Mesenteric fat pad (tissue), 1 donor: ENCODE measurements around the gene SPAG8. TPM values are rescaled to one million over a fixed set of nuclear protein-coding genes. Genes with fewer than 3 reads are reported as not detected.

Source experiments
- DNase-seq: peaks from one replicate; pipeline ENCODE4 v3.0.0-alpha.2; 2020; ENCODE audit warnings: low spot score
- total RNA-seq: library from RNA; stranded (reverse); fragmentation: NEBNext Ultra II Directional; extraction: Animal tissue kit (Norgen Biotek cat#: 25700); gene quantifications from one replicate; pipeline ENCODE4 v1.2.1, GENCODE V29; 2021
- donor health status: DM: yes; HTN: yes; CAD: no.

Gene SPAG8
- total RNA-seq, 1 donor from 2014 or later, result 0.61 TPM

GRCh38 chr9:35778496-35778895 lies 33.6 kb downstream of the SPAG8 start:
- no peak for DNase-seq

DNA sequence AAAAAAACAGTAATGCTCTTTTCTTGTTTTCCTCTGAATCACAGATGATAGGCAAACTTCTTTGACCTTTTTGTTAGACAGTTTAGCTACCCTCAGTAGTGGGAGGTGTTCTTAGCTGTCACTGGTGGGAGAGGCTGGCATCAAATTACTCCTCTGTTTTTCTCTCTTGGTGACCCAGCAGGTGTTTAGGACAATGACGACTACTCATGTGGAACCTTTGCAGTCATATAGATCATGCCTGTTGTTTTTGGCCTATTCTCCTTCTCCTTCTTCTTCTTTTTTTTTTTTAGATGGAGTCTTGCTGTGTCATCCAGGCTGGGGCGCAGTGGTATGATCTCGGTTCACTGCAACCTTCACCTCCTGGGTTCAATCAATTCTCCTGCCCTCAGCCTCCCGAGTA lies 36.0 kb downstream of the SPAG8 start:
- no peak for DNase-seq

DNA sequence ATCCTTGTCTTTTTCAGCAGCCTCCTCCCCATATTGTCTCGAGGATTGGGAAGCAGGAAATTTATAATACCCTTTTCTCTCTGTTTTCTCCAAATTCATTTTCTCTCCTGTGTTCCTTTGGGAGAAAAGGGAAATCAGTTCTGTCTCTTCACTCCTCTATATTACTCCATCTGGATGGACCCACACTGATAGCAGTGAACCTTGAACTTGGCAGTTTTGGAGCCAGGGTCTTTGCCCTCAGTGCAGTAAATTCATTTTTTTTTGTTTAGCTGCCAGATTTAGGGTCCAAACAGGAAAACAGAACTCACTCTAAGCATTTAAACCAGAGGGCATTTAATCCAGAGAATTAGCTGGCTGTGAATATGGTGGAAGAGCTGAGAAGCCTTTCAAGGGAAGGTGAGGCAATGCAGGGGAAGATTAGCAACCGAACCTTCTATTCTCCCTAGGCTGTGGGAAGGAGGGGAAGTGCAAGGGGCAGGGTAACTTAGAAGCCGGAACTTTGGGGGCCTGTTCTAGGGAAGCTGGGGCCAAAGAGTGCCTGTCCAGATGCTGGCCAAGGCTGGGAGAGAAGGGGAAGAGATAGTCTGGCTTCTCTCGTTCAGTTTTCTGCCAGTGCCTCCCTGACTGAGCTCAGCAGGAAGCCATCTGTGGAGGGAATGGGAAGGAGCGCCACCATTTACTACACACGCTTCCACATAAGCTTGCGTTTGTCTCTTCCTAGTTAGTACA lies 37.0 kb downstream of the SPAG8 start:
- no peak for DNase-seq

- DNase-seq, result no peak
These were observed 40.1 kb downstream of the SPAG8 start for GRCh38 chr9:35771943-35772342.

DNA sequence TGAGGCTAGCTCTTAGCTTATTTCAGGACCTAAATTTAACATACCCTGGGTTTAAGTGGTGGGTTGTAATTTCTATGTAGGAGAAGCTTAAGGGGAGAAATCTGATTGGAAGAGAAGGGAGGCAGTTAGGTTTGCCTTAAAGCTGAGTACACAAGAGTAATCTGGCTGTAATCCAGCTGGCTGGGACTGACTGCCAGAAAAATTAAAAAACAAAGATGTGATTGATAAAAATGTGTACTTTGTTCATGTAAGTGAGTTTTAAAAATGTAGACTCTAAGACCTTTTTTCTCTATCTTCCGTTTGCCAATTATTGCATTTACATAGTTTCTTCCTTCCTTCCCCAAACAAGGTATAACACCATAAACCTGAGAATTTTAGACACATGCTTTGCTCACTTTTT lies 40.5 kb downstream of the SPAG8 start:
- DNase-seq, result no peak

GRCh38 chr9:35771075-35771433 lies 41.0 kb downstream of the SPAG8 start:
- DNase-seq, result no peak

DNA sequence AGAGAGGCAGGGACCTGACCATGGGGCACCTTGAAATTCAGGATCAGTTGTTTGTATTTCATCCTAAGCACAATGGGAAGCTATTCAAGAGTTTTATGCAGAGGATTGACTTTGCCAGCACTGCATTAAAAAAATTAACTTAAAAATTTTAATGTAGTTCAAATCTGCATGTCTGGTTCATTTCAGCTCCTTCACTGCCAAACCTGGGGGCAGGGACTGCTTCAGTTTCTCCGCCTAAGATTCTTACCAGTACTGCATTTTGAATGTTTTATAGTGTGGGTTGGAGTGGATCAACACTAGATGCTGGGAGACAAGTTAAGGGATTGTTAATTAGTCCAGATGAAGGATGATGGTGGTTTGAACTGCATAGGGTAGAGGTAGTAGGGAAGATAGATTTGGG lies 42.3 kb downstream of the SPAG8 start:
- DNase-seq, result no peak

- DNase-seq, result no peak
These were observed 44.6 kb downstream of the SPAG8 start for GRCh38 chr9:35767458-35767857.

DNA sequence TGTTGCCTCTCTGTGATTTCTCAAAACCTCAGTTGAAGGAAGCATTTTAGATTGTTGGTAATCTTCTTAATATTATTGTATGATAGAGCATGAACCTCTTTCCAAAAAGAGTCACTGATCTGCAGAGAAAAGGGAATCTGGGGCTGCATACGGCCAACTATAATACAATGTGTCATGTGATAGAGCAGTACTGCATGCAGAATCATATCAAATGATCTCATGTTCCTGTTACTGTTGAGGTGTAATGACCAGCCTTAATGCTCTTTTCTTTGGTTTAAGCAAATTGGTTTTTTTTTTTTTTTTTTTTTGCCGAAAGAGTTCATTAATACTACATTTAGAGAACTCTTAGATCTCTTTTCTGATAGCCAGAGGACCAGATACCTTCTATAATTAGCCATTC lies 45.1 kb downstream of the SPAG8 start:
- no peak for DNase-seq

DNA sequence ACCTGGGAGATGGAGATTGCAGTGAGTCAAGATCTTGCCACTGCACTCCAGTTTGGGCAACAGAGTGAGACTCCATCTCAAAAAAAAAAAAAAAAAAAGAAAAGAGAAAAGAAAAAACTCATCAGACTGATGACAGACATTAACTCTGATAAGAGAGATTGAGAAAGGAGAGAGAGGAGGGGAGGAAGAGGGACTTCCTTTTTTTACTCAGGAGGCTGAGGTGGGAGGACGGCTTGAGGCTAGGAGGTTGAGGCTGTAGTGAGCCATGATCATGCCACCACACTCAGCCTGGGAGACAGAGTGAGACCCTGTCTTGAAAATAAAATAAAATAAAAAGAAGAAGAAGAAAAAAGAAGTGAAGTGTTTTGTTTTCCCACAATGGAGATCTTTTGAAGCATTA lies 48.3 kb downstream of the SPAG8 start:
- no peak for DNase-seq

DNA sequence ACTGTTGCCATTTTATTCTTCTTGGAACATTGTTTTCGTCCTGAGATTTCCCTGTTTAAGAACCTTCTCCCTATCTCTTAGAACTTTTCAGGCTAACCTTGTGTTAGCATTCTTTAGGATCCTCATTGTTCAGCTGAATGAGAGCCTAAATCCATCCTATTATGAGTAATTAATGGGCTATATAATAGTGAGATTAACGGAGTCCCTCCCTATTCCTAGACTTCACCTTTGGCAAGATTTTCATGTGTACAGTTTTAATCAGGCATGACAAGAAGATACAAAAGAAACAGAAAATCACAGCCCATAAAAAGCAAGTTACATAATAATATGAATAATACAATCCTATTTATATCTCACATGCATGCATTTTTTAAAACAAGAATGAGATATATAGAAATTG lies 48.9 kb downstream of the SPAG8 start:
- DNase-seq, result no peak

DNA sequence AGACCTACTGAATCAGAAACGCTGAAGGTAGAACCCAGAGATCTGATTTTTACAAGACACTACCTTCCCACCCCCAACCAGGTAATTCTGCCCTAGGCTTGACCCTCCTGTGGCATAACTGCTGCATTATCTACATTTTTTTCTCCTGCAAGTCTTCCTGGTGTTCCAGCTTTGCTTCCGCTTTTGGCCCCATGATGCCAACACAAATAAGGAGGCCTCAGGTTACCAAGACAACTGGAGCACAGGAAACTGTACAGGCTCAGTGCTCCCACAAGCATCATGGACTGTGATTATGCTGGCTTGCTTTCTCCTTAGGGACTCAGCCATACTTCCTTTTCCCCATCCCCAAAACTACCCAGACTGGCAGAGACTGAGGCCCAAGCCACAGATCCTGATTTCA lies 51.4 kb downstream of the SPAG8 start:
- DNase-seq, result no peak

GRCh38 chr9:35759795-35760194 lies 52.3 kb downstream of the SPAG8 start:
- no peak for DNase-seq

Other genes with a start within 250 kb of the SPAG8 start
- gene TESK1, start 207.0 kb downstream of the SPAG8 start, total RNA-seq, result 94.4 TPM
- 7.0 TPM for gene CD72, start 193.8 kb downstream of the SPAG8 start, total RNA-seq
- 1.3 TPM for gene SIT1, start 161.3 kb downstream of the SPAG8 start, total RNA-seq
- gene RMRP, start 154.2 kb downstream of the SPAG8 start, total RNA-seq, result 19,106 TPM
- gene CCDC107, start 154.0 kb downstream of the SPAG8 start, total RNA-seq, result 103 TPM
- gene ARHGEF39, start 147.1 kb downstream of the SPAG8 start, total RNA-seq, result 0.58 TPM
- gene CA9, start 138.3 kb downstream of the SPAG8 start, total RNA-seq, result not detected
- 244 TPM for gene TPM2, start 122.3 kb downstream of the SPAG8 start, total RNA-seq
- gene TLN1, start 80.1 kb downstream of the SPAG8 start, total RNA-seq, result 622 TPM
- 42.5 TPM for gene CREB3, start 79.6 kb downstream of the SPAG8 start, total RNA-seq
- 54.5 TPM for gene GBA2, start 63.0 kb downstream of the SPAG8 start, total RNA-seq
- 25.0 TPM for gene RGP1, start 63.0 kb downstream of the SPAG8 start, total RNA-seq
- not detected for gene MSMP, start 58.0 kb downstream of the SPAG8 start, total RNA-seq
- gene NPR2, start 20.7 kb downstream of the SPAG8 start, total RNA-seq, result 23.2 TPM
- gene HINT2, start 2.8 kb upstream of the SPAG8 start, total RNA-seq, result 42.7 TPM
- not detected for gene FAM221B, start 16.5 kb upstream of the SPAG8 start, total RNA-seq
- gene TMEM8B, start 17.0 kb upstream of the SPAG8 start, total RNA-seq, result 6.7 TPM
- not detected for gene OR13J1, start 58.1 kb upstream of the SPAG8 start, total RNA-seq
- gene HRCT1, start 93.9 kb upstream of the SPAG8 start, total RNA-seq, result 5.2 TPM
- 25.3 TPM for gene SPAAR, start 97.2 kb upstream of the SPAG8 start, total RNA-seq
- not detected for gene OR2S2, start 145.9 kb upstream of the SPAG8 start, total RNA-seq
- gene RECK, start 224.7 kb upstream of the SPAG8 start, total RNA-seq, result 18.5 TPM